Superior temporal gyrus (tissue), 1 donor: ENCODE results near the gene FUS.
"Not testable (repeated sequence)": the region's sequence is repeated elsewhere in the genome, so short reads cannot be mapped to it uniquely, and the experiment has no call there.

Experiments
- DNase-seq: peaks from one replicate; pipeline ENCODE4 v3.0.0-alpha.2; 2016; ENCODE audit errors: extremely low spot score

The FUS gene

GRCh38 chr16:31143694-31144148 is 36.2 kb upstream of the FUS start:
- no peak for DNase-seq

GRCh38 chr16:31144418-31144817 is 35.5 kb upstream of the FUS start:
- not testable (repeated sequence) for DNase-seq

- no peak for DNase-seq
These were observed 34.4 kb upstream of the FUS start for GRCh38 chr16:31145398-31145990.

GRCh38 chr16:31147574-31147973 is 32.4 kb upstream of the FUS start:
- no peak for DNase-seq

- DNase-seq, result no peak
These were observed 31.6 kb upstream of the FUS start for GRCh38 chr16:31148281-31148728.

- DNase-seq, result no peak
These were observed 31.0 kb upstream of the FUS start for GRCh38 chr16:31148896-31149295.

GRCh38 chr16:31149332-31149731 is 30.6 kb upstream of the FUS start:
- no peak for DNase-seq

GRCh38 chr16:31149894-31150890 is 29.7 kb upstream of the FUS start, which contains the start of gene PRSS36:
Gene PRSS36, minus strand, starts transcription at chr16:31150066. Its CDS starts 31 bp downstream, at chr16:31150035.
- no peak for DNase-seq

- not testable (repeated sequence) for DNase-seq
These were observed 29.0 kb upstream of the FUS start for GRCh38 chr16:31150976-31151375.

- peak; percentile 10 for DNase-seq
These were observed 22.8 kb upstream of the FUS start for GRCh38 chr16:31157136-31157535.

GRCh38 chr16:31167315-31167714 is 12.6 kb upstream of the FUS start:
- no peak for DNase-seq

- no peak for DNase-seq
These were observed 11.1 kb upstream of the FUS start for GRCh38 chr16:31168848-31169247.

- not testable (repeated sequence) for DNase-seq
These were observed 9.9 kb upstream of the FUS start for GRCh38 chr16:31170048-31170447.

GRCh38 chr16:31177136-31177535 is 2.8 kb upstream of the FUS start:
- DNase-seq, result no peak

GRCh38 chr16:31179219-31179746 is 656 bp upstream of the FUS start:
- peak; percentile 24 for DNase-seq

- DNase-seq, result no peak
These were observed 1.3 kb downstream of the FUS start for GRCh38 chr16:31181102-31181830.

GRCh38 chr16:31182391-31182790 is 2.5 kb downstream of the FUS start:
- DNase-seq, result no peak

GRCh38 chr16:31183432-31184428 is 3.8 kb downstream of the FUS start:
- DNase-seq, result no peak

GRCh38 chr16:31184888-31185287 is 4.9 kb downstream of the FUS start:
- no peak for DNase-seq

- no peak for DNase-seq
These were observed 5.4 kb downstream of the FUS start for GRCh38 chr16:31185339-31185738.

GRCh38 chr16:31186176-31186575 is 6.2 kb downstream of the FUS start:
- DNase-seq, result no peak
